GM18870 (cell line): ENCODE measurements around the gene ANKRD24.
"Not testable (repeated sequence)": the region's sequence is repeated elsewhere in the genome, so short reads cannot be mapped to it uniquely, and the experiment has no call there.

Experiments
- ATAC-seq: cut with Tn5 transposase; IDR thresholded peaks from one replicate; pipeline ENCODE4 v1.9.1; 2021; ENCODE audit warnings: moderate library complexity; ENCODE audit not compliant: unreplicated experiment

The ANKRD24 gene

GRCh38 chr19:4230237-4230636 is 47.7 kb downstream of the ANKRD24 start:
- not testable (repeated sequence) for ATAC-seq

DNA sequence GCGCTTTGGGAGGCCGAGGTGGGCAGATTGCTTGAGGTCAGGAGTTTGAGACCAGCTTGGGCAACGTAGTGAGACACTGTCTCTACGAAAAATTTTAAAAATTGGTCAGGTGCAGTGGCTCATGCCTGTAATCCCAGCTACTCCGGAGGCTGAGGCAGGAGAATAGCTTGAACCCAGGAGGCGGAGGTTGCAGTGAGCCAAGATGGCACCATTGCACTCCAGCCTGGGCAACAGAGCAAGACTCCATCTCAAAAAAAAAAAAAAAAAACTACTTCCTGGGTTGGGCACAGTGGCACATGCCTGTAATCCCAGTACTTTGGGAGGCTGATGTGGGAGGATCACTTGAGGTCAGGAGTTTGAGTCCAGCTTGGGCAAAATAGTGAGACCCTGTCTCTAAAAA is 49.0 kb downstream of the ANKRD24 start:
- not testable (repeated sequence) for ATAC-seq

- ATAC-seq = not testable (repeated sequence)
Observed at GRCh38 chr19:4232139-4232538, 49.6 kb downstream of the ANKRD24 start.

GRCh38 chr19:4232614-4233281 is 50.3 kb downstream of the ANKRD24 start:
- ATAC-seq = no peak

- no peak for ATAC-seq
Observed at GRCh38 chr19:4233282-4233853, 50.9 kb downstream of the ANKRD24 start.

- ATAC-seq = no peak
Observed at GRCh38 chr19:4234142-4234861, 51.8 kb downstream of the ANKRD24 start.

DNA sequence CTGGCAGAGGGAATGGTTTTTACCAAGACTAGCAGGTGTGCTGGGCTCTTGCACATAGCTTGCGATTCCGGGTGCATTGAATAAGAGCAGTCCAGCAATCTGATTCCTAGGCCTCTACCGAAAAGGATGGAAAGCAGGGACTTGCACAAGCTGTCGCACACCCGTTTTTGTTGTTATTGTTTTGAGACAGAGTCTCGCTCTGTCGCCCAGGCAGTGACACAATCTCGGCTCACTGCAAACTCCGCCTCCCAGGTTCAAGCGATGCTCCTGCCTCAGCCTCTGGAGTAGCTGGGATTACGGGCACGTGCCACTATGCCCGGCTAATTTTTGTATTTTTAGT is 52.3 kb downstream of the ANKRD24 start:
- no peak for ATAC-seq

- ATAC-seq = not testable (repeated sequence)
Observed at GRCh38 chr19:4237510-4237909, 55.0 kb downstream of the ANKRD24 start.

- no peak for ATAC-seq
Observed at GRCh38 chr19:4238831-4239230, 56.3 kb downstream of the ANKRD24 start.

GRCh38 chr19:4241824-4242430 is 59.4 kb downstream of the ANKRD24 start:
- no peak for ATAC-seq

DNA sequence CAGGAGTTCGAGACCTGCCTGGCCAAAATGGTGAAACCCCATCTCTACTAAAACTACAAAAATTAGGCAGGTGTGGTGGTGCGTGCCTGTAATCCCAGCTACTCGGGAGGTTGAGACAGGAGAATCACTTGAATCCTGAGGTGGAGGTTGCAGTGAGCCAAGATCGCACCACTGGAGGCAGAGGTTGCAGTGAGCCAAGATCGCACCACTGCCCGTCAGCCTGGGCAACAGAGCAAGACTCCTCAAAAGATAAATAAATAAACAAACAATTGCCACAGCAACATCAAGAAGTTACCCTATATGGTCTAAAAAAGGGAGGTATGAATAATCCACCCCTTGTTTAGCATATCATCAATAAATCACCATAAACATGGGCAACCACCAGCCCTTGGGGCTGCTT is 63.4 kb downstream of the ANKRD24 start:
- ATAC-seq = not testable (repeated sequence)

GRCh38 chr19:4246767-4247593 is 64.5 kb downstream of the ANKRD24 start, which contains the start of gene YJU2:
YJU2 (plus strand) TSS chr19:4247080; CDS start chr19:4247147, 67 bp downstream.
- ATAC-seq = peak; percentile 83

- ATAC-seq = no peak
Observed at GRCh38 chr19:4256563-4256962, 74.1 kb downstream of the ANKRD24 start.

DNA sequence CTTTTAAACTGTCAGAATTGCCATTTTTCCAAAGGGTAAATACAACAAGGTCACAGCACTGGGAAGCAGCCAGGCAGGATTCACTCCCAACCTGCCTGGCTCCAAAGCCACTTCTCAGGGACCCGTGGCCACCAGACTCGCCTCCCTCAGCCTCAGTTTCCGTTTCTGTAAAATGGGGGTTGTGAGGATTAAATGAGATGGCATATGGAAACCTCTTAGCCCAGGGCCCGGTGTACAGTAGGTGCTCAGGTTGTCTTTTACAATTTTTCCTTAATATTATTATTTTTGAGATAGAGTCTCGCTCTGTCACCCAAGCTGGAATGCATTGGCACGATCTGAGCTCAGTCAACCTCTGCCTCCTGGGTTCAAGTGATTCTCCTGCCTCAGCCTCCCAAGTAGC is 74.5 kb downstream of the ANKRD24 start:
- no peak for ATAC-seq

GRCh38 chr19:4258181-4258580 is 75.7 kb downstream of the ANKRD24 start:
- ATAC-seq = no peak

- no peak for ATAC-seq
Observed at GRCh38 chr19:4260613-4261191, 78.2 kb downstream of the ANKRD24 start.

GRCh38 chr19:4264812-4265211 is 82.3 kb downstream of the ANKRD24 start:
- no peak for ATAC-seq

DNA sequence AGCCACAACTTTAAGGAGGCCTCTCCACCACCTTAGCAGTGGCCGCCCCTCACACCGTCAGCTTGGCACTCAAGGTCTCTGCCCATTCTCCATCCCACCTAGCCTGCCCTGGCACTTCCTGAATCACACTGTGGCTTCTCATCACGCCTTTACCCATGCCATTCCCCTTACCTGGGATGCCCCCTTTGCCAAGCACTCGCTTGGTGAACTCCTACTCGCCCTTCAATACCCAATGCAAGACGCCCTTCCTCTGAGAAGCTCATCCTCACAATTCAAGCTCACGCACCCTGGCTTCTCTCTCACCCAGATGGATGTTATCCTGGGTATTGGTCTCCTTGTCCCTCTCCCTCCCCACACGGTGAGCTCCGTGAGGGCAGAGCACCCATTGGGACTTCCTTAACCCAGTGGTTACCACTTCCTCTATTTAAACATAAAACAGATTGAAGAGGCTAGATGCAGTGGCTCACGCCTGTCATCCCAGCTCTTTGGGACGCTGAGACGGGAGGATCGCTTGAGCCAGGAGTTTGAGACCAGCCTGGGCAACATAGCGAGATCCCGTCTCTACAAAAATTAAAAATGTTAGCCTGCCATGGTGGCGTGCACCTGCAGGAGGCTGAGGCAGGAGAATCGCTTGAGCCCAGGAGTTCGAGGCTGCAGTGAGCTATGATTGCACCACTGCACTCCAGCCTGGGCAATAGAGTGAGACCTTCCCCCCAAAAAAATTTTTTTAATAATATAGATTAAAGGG is 83.9 kb downstream of the ANKRD24 start:
- ATAC-seq = no peak

DNA sequence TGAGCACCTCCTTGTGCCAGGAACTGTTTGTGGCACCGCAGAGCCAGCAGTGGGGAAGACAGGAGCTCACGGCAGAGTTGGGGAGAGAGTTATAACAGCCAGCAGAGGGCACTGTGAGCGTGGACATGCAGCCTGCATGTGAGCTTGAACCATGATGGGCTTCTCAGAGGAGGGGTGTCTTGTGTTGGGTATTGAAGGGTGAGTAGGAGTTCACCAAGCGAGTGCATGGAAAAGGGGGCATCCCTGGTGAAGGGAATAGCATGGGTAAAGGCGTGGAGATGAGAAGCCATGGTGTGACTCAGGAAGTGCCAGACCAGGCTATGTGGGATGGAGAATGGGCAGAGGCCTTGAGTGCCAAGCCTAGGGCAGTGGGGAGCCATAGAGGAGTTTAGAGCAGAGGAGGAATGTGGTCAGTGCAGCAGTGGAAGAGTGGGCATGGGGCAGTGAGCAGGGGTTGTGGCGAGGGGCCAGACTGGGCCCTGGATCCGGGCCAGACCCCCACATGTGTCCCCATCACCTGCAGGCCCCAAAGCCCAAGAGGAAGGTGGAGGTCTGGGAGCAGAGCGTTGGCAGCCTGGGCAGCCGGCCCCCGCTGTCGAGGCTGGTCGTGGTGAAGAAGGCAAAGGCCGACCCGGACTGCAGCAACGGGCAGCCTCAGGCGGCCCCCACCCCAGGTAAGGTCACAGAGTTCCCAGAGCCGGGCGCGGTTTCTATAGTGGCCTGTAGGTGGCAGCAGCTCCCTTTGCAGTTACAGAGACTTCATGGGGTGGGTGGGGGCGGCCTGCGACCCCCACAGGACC is 84.8 kb downstream of the ANKRD24 start:
- ATAC-seq = no peak
